Daoy (cell line): ENCODE results near the gene SLC35E3. TPM values are rescaled to one million over a fixed set of nuclear protein-coding genes. Genes with fewer than 3 reads are reported as not detected.

ENCODE experiments used
- DNase-seq: peaks from one replicate; pipeline ENCODE4 v3.0.0-alpha.2; 2015; ENCODE audit warnings: low read depth
- total RNA-seq: library from RNA; depleted of rRNA; stranded (reverse); fragments of >200 nt; shearing (Covaris generic); gene quantifications from 2 replicates; pipeline ENCODE4 v1.2.3, GENCODE V29; 2014; rRNA removed

SLC35E3 gene
- 2.0 and 3.1 TPM in 2 replicates for total RNA-seq

DNA sequence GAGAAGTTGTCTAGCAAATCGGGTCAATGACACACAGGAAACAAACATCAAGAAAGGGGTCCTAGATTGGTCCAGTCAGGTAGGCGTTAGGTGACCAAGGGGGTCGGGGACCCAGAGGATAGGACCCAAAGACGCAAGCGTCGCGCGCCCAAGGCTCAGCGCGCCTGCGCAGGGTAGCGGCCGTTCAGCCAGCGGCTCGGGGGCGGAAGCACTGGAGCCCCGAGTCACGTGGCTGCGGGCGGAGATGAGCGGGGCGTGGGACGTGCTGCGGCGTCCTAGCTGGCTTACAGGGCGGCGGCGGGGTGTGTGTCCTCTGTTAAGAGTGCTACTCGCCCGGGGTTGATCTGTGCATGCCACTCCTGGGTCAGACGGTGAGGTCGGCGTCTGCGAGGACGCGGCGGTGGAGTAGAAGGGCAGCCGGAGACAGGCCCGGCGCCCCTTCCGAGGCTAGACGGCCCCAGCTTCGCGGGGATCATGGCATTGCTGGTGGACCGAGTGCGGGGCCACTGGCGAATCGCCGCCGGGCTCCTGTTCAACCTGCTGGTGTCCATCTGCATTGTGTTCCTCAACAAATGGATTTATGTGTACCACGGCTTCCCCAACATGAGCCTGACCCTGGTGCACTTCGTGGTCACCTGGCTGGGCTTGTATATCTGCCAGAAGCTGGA is at the start of gene SLC35E3:
Gene SLC35E3, plus strand, starts transcription at position 273 of the 668 bp plus-strand sequence. Its CDS starts 202 bp downstream, at position 475.
- DNase-seq: peak; percentile 97

- DNase-seq: no peak
Measured at GRCh38 chr12:68699486-68699885, 46.5 kb upstream of the SLC35E3 start.

- no peak for DNase-seq
Measured at GRCh38 chr12:68727776-68728175, 18.2 kb upstream of the SLC35E3 start.

DNA sequence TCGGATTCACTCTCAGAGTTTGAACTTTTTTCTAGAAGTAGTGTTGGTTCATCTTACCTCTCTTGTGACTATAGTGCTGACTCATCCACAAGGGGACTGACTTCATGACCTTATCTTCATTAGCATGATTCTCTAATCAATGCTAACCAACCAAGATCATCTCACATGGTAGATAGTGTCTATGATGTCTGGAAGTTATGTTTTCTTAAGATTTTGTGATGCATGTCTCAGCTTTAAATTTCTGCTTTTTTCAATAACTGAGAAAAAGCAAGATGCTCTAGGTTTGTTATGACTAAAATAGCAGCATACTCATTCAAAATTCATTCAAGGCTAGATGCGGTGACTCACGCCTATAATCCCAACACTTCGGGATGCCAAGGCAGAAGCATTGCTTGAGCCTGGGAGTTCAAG is 12.3 kb upstream of the SLC35E3 start:
- DNase-seq: peak; percentile 42

GRCh38 chr12:68739891-68740290 is 6.1 kb upstream of the SLC35E3 start:
- no peak for DNase-seq

- DNase-seq: no peak
Measured at GRCh38 chr12:68743356-68743755, 2.6 kb upstream of the SLC35E3 start.

- DNase-seq: no peak
Measured at GRCh38 chr12:68745376-68745903, 536 bp upstream of the SLC35E3 start.

DNA sequence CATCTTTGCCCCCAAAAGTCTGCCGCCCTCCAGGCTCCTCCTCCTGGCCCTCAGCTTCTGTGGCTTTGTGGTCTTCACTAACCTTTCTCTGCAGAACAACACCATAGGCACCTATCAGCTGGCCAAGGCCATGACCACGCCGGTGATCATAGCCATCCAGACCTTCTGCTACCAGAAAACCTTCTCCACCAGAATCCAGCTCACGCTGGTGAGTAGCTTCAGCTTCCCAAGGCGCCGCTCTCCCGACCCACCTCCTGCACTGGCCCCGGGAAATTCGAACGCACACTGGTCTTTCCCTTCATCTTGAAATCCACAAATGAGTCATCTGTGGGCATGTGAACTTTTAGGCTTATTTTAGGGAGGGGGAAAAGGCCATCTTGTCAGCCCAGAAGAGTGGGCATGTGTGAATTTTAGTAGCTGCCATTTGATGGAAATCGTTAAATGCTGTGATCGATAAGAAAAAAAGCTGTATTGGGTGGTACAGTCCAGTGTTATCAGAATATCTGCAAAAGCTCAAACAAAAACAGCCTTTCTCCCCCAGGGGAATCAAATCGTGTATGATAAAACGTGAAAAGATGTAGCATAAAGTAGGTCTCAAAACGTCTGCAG is 700 bp downstream of the SLC35E3 start:
- peak; percentile 76 for DNase-seq

- no peak for DNase-seq
Measured at GRCh38 chr12:68749443-68749842, 3.5 kb downstream of the SLC35E3 start.

GRCh38 chr12:68749861-68750260 is 3.9 kb downstream of the SLC35E3 start:
- no peak for DNase-seq

DNA sequence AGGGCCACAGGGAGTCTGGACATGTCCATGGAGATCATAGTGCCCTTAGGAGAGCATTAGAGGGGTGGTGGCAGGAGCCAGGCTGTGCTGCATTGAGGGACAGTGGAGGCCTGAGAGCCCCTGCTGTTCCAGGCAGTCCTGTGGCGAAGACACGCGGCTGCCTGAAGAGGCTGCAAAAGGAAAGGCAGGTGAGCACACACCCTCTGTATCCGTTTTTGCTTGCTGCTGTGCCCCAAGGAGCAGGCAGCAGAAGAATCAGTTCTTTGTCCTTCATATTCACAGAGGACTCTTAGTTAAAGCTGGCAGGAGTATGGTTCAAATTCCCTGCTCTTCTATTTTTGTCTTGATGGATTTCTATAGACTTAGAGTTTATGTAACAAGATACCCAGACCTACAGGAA is 4.5 kb downstream of the SLC35E3 start:
- no peak for DNase-seq

- no peak for DNase-seq
Measured at GRCh38 chr12:68755536-68756243, 9.7 kb downstream of the SLC35E3 start.

- DNase-seq: no peak
Measured at GRCh38 chr12:68759852-68760251, 13.9 kb downstream of the SLC35E3 start.

DNA sequence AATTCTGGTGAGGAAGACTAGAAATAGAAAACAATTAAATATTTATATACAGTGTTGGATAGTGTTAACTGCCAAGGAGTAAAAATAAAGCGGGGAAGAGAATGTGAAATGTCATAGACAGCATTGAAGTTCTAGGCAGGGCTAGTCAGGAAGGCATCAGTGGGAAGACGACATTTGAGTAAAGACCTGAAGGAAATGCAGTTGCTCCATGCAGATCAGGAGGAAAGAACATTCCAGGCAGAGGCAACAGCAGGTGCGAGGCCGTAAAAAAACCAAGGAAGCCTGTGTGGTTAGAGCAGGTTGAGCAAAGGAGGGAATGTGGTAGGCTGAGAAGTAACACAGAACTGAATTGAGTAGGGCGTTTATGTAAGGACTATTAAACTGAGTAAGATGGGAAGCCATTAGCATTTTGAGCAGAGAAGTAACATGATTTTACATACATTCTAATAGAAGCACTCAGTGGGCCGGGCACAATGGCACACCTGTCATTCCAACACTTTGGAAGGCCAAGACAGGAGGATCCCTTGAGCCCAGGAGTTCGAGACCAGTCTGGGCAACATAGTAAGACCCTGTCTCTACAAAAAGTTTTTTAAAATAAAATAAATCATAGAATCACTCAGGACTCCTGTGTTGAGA is 14.9 kb downstream of the SLC35E3 start:
- no peak for DNase-seq

DNA sequence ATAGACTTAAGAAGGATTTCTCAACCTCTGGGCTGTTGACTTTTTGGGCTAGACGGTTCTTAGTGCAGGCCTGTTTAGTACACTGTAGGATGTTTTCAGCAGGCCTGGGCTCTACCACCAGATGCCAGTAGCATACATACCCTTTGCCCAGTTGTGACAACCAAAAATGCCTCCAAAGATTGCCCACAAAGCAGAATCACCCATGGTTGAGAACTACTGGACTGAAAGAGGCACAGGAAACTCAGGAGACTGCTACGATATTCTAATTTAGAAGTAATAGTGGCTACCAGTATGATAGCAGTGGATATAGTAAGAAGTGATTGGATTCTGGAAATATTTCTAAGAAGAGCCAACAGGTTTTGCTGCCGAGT is 15.5 kb downstream of the SLC35E3 start:
- no peak for DNase-seq

- DNase-seq: no peak
Measured at GRCh38 chr12:68761901-68762630, 16.1 kb downstream of the SLC35E3 start.

DNA sequence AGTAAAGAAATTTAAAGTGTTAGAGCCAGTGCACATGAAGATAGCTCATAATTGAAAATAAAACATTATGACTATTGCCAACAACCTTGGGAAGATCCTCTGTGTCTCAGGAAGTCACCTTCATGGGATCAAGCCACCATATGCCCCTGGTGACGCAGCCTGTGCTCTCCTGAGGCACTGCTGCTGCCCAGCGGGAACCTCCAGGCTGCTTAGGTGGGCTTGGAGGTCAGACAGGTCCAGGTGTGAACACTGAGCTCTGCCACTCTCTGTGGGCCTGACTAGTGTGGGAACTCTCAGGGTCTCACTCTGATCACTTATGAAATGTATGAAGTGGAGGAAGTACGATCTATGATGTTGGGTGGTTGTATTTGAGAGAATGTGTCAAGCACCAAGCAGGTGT is 16.7 kb downstream of the SLC35E3 start:
- no peak for DNase-seq

GRCh38 chr12:68765696-68766095 is 19.7 kb downstream of the SLC35E3 start:
- DNase-seq: no peak

DNA sequence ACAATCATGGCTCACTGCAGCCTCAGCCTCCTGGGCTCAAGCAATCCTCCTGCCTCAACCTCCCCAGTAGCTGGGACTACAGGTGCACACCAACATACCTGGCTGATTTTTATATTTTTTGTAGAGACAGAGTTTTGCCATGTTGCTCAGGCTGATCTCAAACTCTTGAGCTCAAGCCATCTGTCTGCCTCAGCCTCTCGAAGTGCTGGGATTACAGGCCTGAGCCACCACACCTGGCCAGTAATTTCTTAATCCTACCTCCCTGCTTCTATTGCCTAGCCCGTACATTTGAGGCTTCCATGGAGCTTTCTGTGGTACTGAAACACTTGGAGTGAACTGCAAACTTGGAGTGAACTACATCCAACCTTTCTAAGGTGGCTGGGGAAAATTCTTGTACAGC is 20.7 kb downstream of the SLC35E3 start:
- no peak for DNase-seq

GRCh38 chr12:68767191-68767590 is 21.2 kb downstream of the SLC35E3 start:
- DNase-seq: no peak

GRCh38 chr12:68768431-68768939 is 22.5 kb downstream of the SLC35E3 start:
- DNase-seq: no peak
